K562 (cell line): ENCODE measurements around the gene DNAJC13. TPM values are rescaled to one million over a fixed set of nuclear protein-coding genes. Genes with fewer than 3 reads are reported as not detected.
A peak's percentile ranks its signal among the peaks of the same experiment; 100 is the strongest.

Source experiments
- E2F3 ChIP-seq: fragments of 250-450 bp; sonication (Bioruptor Pico); IDR thresholded peaks from 2 replicates; pipeline ENCODE4 v1.4.0; 2020; ENCODE audit warnings: mild to moderate bottlenecking
- ELF1 ChIP-seq: fragments of 200-800 bp; sonication (Bioruptor generic); IDR thresholded peaks from 2 replicates; pipeline ENCODE4 v1.6.1; 2016; ENCODE audit warnings: missing genetic modification characterization, missing compliant biosample characterization
- RFX1 ChIP-seq: fragments of 450-650 bp; IDR thresholded peaks from 2 replicates; pipeline ENCODE4 v1.6.1; 2016; ENCODE audit warnings: mild to moderate bottlenecking, moderate library complexity
- SRSF3 ChIP-seq: fragments of 200-400 bp; formaldehyde crosslinking; IDR thresholded peaks from 2 replicates; pipeline ENCODE4 v1.6.1; 2016; ENCODE audit warnings: mild to moderate bottlenecking, low read length, moderate library complexity; ENCODE audit not compliant: insufficient read depth
- XRCC3 ChIP-seq: fragments of 450-650 bp; IDR thresholded peaks from 2 replicates; pipeline ENCODE4 v1.6.1; 2017; ENCODE audit warnings: mild to moderate bottlenecking, moderate library complexity
- ZFP36 ChIP-seq: fragments of 150-350 bp; IDR thresholded peaks from 2 replicates; pipeline ENCODE4 v1.6.1; 2018; ENCODE audit warnings: low read length, low read depth; ENCODE audit not compliant: partially characterized antibody
- ZNF79 ChIP-seq: fragments of 250-450 bp; sonication (Bioruptor Pico); IDR thresholded peaks from 2 replicates; pipeline ENCODE4 v1.4.0; 2020; ENCODE audit warnings: low read depth, mild to moderate bottlenecking, moderate library complexity
- ZSCAN32 ChIP-seq: fragments of 450-650 bp; formaldehyde crosslinking; IDR thresholded peaks from 2 replicates; pipeline ENCODE4 v1.4.0; 2020; ENCODE audit warnings: mild to moderate bottlenecking, moderate library complexity
- polyA plus RNA-seq, 8 experiments: library from polyadenylated mRNA; depleted of rRNA in 4 of 8; stranded (reverse) in 5 of 8; unstranded in 3 of 8; fragments of >200 nt; fragmentation: Nextera tagmentation in 2 of 8; fragmentation: Illumina TruSeq in 1 of 8; extraction: Ambion mirVana in 2 of 8; extraction: Trizol in 1 of 8; gene quantifications; 2 replicates each; pipeline versions ENCODE4 v1.2.1 to v1.2.3, GENCODE V29; 2011 to 2014; ENCODE audit warnings: inconsistent platforms in 1 of 8, missing spikeins in 1 of 8
- total RNA-seq, 7 experiments: library from RNA; depleted of rRNA in 6 of 7; stranded (reverse); fragments of >200 nt in 6 of 7; fragmentation: Illumina TruSeq in 2 of 7; extraction: Trizol in 2 of 7; gene quantifications; 2 replicates each; pipeline versions ENCODE4 v1.2.1 to v1.2.3, GENCODE V29; 2011 to 2021; ENCODE audit warnings: low replicate concordance in 1 of 7
- TF ChIP-seq, protein P1 (sequence below): fragments of 150-350 bp; conservative IDR thresholded peaks from 2 replicates; pipeline ENCODE4 v1.6.1; 2014; ENCODE audit warnings: low read length
- TF ChIP-seq, protein P2 (sequence below): fragments of 250-450 bp; sonication (Bioruptor Pico); IDR thresholded peaks from 2 replicates; pipeline ENCODE4 v1.5.1; 2021; ENCODE audit warnings: mild to moderate bottlenecking
- TF ChIP-seq, protein P3 (sequence below): fragments of 450-650 bp; IDR thresholded peaks from 2 replicates; pipeline ENCODE4 v1.7.0; 2016; ENCODE audit warnings: borderline replicate concordance
- TF ChIP-seq, protein P4 (sequence below): fragments of 250-450 bp; sonication (Bioruptor Pico); IDR thresholded peaks from 2 replicates; pipeline ENCODE4 v1.8.0; 2022; ENCODE audit warnings: moderate library complexity, mild to moderate bottlenecking, inconsistent platforms
- TF ChIP-seq, protein P5 (sequence below): fragments of 250-450 bp; sonication (Bioruptor Pico); IDR thresholded peaks from 2 replicates; pipeline ENCODE4 v1.4.0; 2020

The DNAJC13 gene
- total and polyA plus RNA-seq, 9 of the 15 experiments (the other 6 are each of a cell fraction or from before 2014, with no cell fraction given) = 2.9 to 17.1 (median 10.2) TPM

DNA sequence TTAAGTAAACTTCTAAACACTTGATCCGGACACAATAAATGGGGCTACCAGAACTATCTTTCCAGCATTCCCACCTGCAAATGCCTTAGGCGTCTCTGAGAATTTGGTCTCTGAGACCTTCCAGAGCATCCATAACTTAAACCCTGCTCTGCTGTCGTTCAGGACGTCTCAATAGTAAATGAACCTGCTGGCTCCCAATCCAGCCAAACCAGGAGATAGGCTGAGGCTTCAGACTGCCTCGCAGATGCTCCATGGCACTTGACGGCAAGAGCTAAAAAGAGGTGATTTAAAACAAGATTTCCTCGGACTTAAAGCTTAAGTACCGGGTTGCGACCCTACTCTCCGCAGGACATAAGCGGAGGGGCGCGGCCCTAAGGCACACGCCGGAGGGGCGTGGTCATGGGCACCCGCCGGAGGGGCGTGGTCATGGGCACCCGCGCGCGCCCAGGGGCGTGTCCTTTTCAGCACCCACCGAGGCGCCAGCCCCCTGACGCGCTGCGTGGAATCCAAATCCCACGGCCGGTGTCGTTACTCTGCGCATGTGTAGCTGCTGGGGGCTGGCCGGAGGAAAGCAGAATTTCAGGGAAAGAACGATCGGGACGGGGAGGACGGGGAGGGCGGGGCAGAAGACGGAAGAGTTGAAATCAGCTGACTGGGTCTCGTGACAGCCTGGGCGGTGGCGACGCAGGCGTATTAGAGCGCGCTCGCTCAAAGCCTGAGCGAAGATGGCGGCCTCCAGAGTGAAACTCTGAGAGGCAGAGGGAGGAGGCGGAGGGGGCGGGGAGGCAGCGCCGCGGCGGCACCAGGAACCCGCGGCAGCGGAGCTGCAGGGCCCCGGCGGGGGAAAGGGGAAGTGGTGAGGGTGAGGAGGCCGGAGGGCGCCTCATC lies at the start of gene DNAJC13 (continued):
- no peak for TF ChIP-seq SRSF3
- TF ChIP-seq ZFP36 = peak; percentile 12
- TF ChIP-seq, protein P1, sequence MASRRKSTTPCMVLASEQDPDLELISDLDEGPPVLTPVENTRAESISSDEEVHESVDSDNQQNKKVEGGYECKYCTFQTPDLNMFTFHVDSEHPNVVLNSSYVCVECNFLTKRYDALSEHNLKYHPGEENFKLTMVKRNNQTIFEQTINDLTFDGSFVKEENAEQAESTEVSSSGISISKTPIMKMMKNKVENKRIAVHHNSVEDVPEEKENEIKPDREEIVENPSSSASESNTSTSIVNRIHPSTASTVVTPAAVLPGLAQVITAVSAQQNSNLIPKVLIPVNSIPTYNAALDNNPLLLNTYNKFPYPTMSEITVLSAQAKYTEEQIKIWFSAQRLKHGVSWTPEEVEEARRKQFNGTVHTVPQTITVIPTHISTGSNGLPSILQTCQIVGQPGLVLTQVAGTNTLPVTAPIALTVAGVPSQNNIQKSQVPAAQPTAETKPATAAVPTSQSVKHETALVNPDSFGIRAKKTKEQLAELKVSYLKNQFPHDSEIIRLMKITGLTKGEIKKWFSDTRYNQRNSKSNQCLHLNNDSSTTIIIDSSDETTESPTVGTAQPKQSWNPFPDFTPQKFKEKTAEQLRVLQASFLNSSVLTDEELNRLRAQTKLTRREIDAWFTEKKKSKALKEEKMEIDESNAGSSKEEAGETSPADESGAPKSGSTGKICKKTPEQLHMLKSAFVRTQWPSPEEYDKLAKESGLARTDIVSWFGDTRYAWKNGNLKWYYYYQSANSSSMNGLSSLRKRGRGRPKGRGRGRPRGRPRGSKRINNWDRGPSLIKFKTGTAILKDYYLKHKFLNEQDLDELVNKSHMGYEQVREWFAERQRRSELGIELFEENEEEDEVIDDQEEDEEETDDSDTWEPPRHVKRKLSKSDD = no peak
- no peak for TF ChIP-seq XRCC3
- TF ChIP-seq, protein P2, sequence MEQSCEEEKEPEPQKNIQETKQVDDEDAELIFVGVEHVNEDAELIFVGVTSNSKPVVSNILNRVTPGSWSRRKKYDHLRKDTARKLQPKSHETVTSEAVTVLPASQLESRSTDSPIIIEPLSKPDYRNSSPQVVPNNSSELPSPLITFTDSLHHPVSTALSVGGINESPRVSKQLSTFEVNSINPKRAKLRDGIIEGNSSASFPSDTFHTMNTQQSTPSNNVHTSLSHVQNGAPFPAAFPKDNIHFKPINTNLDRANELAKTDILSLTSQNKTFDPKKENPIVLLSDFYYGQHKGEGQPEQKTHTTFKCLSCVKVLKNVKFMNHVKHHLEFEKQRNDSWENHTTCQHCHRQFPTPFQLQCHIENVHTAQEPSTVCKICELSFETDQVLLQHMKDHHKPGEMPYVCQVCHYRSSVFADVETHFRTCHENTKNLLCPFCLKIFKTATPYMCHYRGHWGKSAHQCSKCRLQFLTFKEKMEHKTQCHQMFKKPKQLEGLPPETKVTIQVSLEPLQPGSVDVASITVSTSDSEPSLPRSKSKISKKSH (CRISPR knock-in tag) = no peak
- TF ChIP-seq RFX1 = no peak; the same call in 1 of the 2 replicates
- TF ChIP-seq ELF1 = peak; percentile 65; the same call in 1 of the 2 replicates
- no peak for TF ChIP-seq ZSCAN32
- TF ChIP-seq ZNF79 (CRISPR knock-in tag) = no peak
- TF ChIP-seq E2F3 (CRISPR knock-in tag) = no peak
- TF ChIP-seq, protein P3, sequence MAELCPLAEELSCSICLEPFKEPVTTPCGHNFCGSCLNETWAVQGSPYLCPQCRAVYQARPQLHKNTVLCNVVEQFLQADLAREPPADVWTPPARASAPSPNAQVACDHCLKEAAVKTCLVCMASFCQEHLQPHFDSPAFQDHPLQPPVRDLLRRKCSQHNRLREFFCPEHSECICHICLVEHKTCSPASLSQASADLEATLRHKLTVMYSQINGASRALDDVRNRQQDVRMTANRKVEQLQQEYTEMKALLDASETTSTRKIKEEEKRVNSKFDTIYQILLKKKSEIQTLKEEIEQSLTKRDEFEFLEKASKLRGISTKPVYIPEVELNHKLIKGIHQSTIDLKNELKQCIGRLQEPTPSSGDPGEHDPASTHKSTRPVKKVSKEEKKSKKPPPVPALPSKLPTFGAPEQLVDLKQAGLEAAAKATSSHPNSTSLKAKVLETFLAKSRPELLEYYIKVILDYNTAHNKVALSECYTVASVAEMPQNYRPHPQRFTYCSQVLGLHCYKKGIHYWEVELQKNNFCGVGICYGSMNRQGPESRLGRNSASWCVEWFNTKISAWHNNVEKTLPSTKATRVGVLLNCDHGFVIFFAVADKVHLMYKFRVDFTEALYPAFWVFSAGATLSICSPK = no peak
- TF ChIP-seq, protein P4, sequence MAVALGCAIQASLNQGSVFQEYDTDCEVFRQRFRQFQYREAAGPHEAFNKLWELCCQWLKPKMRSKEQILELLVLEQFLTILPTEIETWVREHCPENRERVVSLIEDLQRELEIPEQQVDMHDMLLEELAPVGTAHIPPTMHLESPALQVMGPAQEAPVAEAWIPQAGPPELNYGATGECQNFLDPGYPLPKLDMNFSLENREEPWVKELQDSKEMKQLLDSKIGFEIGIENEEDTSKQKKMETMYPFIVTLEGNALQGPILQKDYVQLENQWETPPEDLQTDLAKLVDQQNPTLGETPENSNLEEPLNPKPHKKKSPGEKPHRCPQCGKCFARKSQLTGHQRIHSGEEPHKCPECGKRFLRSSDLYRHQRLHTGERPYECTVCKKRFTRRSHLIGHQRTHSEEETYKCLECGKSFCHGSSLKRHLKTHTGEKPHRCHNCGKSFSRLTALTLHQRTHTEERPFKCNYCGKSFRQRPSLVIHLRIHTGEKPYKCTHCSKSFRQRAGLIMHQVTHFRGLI = no peak
- TF ChIP-seq, protein P5, sequence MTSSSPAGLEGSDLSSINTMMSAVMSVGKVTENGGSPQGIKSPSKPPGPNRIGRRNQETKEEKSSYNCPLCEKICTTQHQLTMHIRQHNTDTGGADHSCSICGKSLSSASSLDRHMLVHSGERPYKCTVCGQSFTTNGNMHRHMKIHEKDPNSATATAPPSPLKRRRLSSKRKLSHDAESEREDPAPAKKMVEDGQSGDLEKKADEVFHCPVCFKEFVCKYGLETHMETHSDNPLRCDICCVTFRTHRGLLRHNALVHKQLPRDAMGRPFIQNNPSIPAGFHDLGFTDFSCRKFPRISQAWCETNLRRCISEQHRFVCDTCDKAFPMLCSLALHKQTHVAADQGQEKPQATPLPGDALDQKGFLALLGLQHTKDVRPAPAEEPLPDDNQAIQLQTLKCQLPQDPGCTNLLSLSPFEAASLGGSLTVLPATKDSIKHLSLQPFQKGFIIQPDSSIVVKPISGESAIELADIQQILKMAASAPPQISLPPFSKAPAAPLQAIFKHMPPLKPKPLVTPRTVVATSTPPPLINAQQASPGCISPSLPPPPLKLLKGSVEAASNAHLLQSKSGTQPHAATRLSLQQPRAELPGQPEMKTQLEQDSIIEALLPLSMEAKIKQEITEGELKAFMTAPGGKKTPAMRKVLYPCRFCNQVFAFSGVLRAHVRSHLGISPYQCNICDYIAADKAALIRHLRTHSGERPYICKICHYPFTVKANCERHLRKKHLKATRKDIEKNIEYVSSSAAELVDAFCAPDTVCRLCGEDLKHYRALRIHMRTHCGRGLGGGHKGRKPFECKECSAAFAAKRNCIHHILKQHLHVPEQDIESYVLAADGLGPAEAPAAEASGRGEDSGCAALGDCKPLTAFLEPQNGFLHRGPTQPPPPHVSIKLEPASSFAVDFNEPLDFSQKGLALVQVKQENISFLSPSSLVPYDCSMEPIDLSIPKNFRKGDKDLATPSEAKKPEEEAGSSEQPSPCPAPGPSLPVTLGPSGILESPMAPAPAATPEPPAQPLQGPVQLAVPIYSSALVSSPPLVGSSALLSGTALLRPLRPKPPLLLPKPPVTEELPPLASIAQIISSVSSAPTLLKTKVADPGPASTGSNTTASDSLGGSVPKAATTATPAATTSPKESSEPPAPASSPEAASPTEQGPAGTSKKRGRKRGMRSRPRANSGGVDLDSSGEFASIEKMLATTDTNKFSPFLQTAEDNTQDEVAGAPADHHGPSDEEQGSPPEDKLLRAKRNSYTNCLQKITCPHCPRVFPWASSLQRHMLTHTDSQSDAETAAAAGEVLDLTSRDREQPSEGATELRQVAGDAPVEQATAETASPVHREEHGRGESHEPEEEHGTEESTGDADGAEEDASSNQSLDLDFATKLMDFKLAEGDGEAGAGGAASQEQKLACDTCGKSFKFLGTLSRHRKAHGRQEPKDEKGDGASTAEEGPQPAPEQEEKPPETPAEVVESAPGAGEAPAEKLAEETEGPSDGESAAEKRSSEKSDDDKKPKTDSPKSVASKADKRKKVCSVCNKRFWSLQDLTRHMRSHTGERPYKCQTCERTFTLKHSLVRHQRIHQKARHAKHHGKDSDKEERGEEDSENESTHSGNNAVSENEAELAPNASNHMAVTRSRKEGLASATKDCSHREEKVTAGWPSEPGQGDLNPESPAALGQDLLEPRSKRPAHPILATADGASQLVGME (CRISPR knock-in tag) = no peak
